ENCODE results near the gene MINAR1.

DNA sequence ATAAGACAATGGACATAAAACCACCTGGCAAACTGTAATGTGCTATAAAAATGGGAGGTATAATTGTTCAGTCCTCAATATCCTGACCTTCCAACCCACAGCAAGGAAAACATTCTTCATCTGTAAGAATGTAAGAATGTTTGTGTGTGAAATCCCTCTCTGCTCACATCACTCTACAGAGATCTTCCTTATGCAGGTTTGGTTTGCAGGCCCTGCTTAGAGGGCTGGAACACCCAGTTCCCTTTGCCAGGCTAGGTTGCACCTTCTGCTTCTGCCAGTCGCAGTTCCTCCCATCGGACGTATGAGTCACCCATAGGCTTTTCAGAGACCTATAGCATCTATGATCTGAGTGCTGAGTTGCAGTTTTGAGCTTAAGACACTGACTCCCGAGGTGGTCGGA, 24.1 kb upstream of the MINAR1 start:
- TF ChIP-seq EP300 (IDR thresholded peaks at IDR 0.05) (no peak), POLR2A (IDR thresholded peaks at IDR 0.05) (no peak)

Data from gastroesophageal sphincter (tissue), 2 donors.